Gastrocnemius medialis (tissue), 4 donors: ENCODE results near the gene DNAJA4.

Source experiments
- CTCF ChIP-seq, 5 experiments: fragments of 450-650 bp in 3 of 5; fragments of 200-600 bp in 2 of 5; sonication (generic) in 2 of 5; IDR thresholded peaks in 4 of 5; conservative IDR thresholded peaks in 1 of 5; 1 replicate in 4 of 5; 2 replicates in 1 of 5; pipeline ENCODE4 v1.5.1; 2016 to 2019; ENCODE audit warnings: antibody characterized with exemption in 5 of 5, mild to moderate bottlenecking in 3 of 5, moderate library complexity in 3 of 5
- POLR2A ChIP-seq, 2 donors: fragments of 450-650 bp; IDR thresholded peaks; one replicate each; pipeline ENCODE4 v1.6.1; 2017; ENCODE audit warnings: antibody characterized with exemption in 2 of 2, mild to moderate bottlenecking in 2 of 2, moderate library complexity in 2 of 2

GRCh38 chr15:78304216-78305066 lies 40.1 kb downstream of the DNAJA4 start:
- TF ChIP-seq CTCF (IDR thresholded peaks at IDR 0.05 in 4 of 5, conservative IDR thresholded peaks at IDR 0.05 in 1 of 5) (no peak), POLR2A (IDR thresholded peaks at IDR 0.05) (no peak)
